HTR-8/SVneo (cell line): ENCODE data around the gene PTPN14.

Source experiments
- DNase-seq: peaks from one replicate; pipeline ENCODE4 v3.0.0; 2011; ENCODE audit warnings: low spot score, mixed read lengths; ENCODE audit not compliant: insufficient read length
- FAIRE-seq: peaks from 2 replicates; lab custom pipeline; 2011; peaks lifted over from hg19 to GRCh38; lab: Jason Lieb, UNC

The PTPN14 gene

DNA sequence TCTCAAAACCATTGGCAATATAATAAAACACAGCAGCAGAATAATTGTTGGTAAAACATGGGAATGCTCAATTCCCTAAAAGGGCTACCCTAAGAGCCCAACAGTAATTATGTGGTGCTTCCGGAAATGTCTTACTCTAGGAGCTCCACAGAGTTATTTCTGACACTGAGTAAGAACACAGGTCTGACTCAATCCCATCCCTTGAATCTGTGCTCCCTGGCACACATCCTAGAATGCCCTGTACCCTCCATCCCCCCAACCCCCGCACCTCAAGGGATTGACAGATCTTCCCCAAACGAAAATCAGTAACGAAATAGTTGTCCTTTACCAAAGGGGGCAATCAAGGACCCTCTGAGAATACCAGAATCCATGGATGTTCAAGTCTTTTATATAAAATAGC is 198.6 kb downstream of the PTPN14 start:
- FAIRE-seq (no peak), DNase-seq (no peak)

DNA sequence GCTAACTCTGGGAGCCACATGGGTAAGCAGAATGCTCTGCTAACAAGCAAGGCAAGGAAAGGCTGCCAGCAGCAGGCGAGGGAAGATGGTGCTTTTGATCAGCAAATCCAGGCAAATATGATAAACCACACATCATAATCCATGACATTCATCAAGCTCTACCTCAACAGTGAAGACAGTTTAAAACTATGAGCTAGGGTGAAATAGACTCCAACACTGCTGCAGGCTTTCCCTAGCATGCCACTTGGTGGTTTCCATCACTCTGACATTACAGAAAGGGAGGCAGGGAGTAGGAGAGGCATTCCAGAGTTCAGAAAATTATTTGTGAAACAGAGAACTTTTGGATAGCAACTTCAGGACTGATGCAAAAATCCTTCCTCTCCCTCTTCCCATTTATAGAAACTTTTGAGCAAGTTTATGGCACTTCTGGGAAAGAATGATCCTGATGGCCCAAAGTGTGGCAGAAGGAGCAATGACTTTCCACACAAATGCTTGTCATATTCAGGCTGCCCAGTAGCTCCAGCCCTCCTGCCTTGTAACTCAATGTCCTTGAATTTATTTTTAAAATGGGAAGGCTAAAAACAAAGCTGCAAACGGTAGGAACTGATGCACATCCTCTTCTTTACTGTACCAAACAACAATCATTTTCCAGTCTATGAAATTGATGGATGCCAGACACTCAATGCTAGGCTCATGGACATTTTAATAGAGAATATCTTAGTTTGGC is 199.7 kb downstream of the PTPN14 start:
- FAIRE-seq (no peak), DNase-seq (no peak)

DNA sequence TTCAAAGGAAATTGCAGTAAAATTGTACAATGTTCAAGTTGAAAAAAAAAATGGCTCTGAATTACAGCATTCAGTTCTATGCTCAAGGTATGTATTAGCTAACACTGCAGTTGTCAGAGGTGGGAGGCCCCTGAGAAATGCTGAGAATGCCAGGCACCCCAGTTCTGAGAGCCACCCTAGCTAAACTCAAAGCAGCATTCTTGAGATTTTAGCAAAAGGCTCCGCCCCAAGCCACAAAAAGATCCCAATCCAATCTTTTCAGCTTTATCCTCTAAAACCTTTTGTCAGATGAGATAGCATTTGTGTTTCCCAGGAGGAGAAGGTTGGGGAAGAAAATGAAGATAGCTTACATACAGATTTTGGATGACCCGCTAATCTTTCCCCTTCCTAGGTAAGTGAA is 201.6 kb downstream of the PTPN14 start:
- DNase-seq (peak; percentile 56), FAIRE-seq (no peak)

DNA sequence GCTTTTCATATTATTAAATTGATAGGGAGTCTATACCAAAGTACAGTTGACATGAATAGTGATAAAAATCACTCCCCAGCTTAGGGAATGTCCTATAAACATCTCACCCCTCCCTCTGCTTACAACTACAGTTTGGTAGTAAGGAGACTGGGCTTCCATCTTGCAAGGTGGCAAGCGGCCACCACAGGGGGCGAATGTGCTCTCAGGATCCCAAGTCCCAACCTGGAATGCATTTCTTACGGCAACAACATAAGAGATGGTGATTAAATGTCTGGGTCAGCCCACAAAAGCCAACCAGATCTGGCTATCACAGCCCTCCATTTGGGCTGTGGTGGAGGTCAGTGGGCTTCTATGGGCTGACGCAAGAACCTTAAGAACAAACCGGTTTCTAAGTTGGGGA is 202.4 kb downstream of the PTPN14 start:
- FAIRE-seq = no peak
- no peak for DNase-seq

DNA sequence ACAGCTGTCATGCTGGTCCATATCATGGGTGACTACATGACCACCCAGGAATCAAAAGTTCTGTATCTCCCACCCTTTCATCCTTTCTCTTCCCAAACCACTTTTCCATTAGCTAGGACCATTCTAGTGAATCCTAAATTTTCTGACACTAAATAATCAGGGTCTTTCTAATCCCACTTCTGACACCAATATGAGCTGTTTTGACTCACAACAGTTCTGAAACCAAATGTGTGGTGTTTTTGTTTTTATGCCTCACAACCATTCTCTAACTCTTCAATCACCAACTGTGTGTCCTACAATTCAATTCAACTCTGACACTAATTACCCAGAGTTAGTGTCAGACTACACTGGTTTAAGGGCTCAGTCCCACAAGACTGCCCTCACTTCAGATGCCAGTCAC is 206.5 kb downstream of the PTPN14 start:
- no peak for FAIRE-seq
- no peak for DNase-seq

DNA sequence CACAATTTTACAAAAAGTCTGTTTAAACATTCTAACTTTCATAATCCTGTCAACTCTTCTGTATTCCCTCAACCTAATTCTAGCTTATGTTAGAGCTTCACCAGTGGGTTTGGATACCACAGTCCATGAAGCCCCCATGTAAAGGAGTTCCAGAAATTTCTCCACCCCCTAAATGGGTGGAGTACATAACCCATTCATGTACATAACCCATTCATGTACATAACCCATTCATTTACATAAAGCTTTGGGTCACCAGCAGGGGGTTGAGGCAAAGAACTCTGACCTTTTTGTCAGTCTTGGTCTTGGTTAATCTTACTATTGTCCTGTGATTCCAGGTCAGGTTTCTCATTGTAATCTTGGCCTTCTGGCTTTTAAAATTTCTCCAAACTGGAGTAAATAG is 208.9 kb downstream of the PTPN14 start:
- no peak for FAIRE-seq
- no peak for DNase-seq

DNA sequence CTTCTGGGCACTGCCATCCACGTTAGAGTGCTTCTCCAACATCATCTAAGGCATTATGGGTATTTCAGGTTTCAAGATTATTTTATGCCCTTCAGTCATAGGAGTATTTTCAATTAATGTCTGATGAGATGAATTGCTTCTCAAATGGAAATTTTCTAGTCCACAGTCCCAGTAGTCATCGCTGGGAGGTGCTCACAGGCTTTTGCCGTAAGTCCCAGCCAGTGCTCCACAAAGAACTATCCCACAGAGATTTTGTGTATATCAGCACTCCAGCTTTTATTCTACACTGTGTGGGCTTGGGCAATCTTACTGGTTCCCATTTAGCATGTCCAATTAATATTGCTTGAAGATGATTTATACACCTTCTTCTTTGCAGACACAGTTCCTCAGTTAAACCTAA is 209.5 kb downstream of the PTPN14 start:
- DNase-seq = no peak

DNA sequence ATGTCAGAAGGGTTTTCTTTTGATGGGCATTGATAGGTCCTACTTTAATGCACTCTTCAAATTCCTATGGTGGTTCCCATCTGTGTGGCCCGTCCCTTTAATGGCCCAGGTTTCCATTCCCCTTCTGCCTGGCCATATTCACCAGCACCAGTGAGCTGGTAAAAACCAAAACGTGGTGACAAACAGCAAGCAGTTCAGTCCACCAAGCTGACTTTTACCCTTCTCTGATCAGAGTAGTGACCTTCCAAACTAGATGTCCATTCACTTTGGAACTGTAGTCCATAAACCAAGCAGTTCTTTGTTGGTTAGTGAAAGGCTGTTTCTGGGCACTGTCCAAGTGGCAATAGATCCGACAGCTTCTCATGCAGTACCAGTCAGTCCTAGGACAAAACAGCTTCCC is 209.9 kb downstream of the PTPN14 start:
- FAIRE-seq = no peak
- no peak for DNase-seq

More for the DNA sequence above, 209.5 kb downstream of the PTPN14 start:
- FAIRE-seq = no peak

DNA sequence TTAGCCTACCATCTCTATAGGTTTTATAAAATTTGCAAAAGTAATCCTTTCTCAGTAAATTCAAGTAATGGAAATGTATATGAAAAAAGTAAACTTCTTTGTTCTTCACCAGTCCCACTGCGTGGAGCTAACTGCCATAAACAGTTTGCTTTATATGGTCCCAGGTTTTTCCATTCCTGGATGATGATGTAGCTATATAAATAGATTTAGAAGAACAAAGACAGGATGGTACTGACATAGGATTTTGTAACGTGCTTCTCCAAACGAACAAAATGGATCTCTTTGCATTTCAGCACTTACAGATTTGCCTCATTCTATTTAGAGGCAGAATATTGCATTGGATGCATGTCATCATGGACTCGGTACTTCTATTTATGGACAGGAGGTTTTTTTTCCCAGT is 213.2 kb downstream of the PTPN14 start:
- DNase-seq = no peak
- FAIRE-seq = no peak

DNA sequence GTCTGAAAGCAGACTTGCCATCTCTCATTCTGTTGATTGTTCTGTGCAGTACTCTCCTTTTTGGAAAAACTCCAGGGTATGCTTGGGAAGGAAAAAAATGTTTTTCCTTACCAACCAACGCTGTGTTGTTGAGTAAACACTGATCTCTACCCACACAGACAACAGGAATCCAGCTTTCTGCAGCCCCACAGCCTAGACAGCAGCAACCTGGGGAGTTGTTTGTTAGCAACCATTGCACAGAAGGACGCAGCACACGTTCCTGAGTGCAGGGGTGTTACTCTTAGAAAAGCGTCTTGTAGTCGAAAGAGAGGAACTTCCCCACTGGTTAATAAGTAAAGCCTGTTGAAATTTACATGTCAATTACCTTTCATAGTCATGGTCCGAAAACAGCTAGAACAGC is 213.9 kb downstream of the PTPN14 start:
- FAIRE-seq (no peak), DNase-seq (no peak)

DNA sequence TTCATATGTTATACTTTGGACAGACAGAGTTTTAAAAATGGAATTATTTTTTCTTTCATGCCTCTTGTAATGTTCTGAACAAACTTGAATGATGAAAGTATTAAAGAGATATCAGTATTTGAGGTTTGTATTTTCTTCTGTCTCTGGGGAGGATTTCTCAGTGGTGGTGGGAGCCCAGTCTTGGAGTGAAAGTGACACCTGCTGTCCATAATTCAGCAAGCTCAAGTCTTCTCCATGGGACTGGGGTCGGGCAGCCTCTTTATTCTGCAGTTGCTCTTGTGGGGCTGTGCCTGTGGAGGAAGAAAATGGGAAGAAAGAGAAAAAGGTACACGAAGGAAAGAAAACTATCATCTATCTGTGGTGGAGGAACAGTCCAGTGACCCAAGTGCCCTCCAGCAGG is 214.4 kb downstream of the PTPN14 start:
- FAIRE-seq (no peak), DNase-seq (no peak)

DNA sequence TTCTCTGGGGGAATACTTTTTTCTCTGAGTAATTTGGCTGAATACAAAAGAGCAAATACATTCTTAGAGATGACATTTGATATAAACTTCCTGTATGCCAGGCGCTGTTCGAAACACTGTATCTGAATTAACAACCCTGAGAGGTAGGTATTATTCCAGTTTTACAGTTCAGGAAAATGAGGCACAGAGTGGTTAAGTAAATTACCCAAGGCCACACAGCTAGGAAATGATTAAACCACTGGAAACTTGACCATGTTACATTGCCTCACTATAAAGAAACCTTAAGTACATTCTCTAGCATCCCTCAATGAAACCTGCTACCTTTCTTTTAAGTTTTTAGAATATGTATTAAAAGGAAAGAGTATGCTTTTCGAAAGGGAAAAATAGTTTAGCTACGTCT is 215.8 kb downstream of the PTPN14 start:
- DNase-seq (no peak), FAIRE-seq (no peak)

DNA sequence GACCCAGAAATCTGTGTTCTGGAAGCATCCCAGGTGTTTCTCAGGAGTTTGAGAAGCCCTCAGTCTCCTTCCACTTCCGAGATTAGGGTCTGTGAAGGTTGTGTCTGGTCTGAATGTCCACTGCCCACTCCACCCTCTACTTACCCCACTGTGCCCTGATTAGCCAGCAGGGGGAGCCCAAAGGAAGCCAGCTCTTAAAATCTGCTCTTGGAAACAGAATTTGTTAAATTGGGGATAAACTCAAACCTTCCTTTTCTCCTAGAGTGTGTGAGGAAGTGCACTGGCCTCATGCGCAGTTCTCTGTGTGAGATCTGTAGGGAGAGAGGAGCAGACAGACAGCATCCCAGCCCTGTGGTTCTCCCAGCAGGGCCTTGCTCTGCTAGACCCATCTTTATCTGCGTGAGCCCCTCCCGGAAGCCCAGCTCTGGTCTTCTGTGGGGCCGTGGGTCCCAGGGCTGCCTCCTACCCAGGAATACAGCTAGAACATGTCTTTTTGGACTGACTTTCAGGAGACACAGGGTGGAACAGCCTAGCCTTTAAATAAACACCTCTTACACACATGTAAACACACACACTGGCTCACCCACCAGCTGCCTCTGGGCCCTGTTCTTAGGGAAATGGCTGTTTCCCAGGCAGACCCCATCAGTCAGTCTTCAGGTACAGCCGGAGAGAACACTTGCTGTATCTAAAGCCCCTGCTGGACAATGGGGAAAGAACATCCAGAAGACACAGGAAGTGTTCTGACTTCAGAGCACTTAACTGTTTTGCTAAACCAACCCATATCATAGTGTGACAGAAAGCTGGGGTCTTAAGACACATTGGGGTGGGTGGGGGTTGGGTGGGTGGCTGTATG is 218.2 kb downstream of the PTPN14 start:
- FAIRE-seq (no peak), DNase-seq (peak; percentile 69)

DNA sequence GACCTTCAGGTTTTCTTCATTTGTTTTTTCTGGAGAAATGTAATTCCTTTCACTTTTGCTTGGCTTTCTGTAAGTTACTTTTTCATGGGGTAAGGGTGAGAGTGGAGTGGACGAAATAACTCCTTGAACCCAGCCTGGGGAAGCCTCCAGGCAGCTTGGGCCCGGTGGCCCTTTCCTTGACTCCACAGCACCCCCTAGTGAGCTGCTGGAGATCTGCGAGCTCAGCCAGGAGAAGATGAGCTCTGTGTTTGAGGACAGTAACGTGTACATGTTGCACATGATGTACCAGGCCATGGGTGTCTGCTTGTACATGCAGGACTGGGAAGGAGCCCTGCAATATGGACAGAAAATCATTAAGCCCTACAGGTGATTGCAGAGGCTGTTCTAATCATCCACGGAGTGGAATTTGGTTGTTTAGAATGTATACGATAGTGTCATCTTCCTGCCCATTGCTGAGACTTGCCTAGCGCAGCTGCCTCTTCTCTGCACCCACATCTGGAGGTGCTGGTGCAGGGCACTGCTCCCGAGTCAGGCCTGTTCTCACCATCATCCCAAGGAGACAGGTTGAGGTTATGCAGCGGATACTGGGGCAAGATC is 219.5 kb downstream of the PTPN14 start:
- DNase-seq (peak; percentile 68), FAIRE-seq (peak; percentile 79)

DNA sequence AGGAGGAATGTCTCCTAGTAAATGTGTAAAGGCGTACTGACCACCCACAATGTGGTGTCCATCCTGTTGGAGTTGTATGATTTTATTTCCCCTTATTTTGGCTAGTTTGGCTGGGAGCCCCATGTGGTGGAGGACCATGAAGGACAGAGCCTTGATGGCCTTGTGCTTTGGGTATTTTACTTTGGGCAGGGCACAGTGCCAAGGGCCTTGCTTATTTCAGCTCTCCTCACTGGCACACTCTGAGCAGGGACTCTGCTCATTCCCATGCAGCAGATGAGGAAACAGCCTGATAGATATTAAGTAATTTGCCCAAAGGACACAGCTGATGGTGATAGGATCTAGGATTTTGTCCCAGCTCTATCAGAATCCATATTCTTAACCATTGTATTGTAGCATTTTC is 220.2 kb downstream of the PTPN14 start:
- FAIRE-seq (no peak), DNase-seq (no peak)

DNA sequence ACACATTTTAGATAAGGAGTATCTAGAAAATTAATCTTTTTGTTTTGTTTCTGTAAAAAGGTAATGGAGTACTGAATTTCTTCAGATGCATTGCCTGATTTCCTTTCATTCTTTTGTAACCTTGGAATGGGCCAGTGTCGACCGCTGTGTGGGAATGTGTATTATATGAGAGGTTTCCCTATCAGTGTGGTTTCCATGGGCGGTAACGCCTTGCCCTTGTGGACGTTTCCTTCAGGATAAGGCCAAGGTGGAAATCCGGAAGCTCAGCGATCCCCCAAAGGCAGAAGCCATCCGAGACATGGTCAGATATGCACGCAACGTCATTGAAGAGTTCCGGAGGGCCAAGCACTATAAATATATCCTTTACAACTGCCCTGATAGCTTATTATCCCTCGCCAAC is 220.7 kb downstream of the PTPN14 start:
- no peak for FAIRE-seq
- DNase-seq = no peak

DNA sequence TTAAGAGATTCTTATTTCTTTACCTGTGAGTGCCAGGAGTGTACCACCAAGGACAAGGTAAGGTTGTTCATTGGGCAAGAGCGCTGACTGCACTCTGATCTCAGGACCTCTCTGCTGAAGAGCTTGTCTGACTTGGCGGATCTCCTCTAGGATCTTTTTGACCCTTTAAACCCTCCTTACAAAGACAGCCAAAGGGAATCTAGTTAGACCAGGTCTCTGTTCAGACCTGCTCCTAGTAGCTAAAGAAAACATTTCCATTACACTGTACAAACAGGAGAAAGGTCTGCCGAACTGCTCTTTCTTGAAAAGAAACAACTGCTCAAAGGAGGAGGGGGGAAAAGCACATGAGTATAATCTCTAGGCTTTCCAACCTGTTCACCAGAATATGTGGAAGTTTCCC is 221.2 kb downstream of the PTPN14 start:
- DNase-seq (no peak), FAIRE-seq (no peak)

DNA sequence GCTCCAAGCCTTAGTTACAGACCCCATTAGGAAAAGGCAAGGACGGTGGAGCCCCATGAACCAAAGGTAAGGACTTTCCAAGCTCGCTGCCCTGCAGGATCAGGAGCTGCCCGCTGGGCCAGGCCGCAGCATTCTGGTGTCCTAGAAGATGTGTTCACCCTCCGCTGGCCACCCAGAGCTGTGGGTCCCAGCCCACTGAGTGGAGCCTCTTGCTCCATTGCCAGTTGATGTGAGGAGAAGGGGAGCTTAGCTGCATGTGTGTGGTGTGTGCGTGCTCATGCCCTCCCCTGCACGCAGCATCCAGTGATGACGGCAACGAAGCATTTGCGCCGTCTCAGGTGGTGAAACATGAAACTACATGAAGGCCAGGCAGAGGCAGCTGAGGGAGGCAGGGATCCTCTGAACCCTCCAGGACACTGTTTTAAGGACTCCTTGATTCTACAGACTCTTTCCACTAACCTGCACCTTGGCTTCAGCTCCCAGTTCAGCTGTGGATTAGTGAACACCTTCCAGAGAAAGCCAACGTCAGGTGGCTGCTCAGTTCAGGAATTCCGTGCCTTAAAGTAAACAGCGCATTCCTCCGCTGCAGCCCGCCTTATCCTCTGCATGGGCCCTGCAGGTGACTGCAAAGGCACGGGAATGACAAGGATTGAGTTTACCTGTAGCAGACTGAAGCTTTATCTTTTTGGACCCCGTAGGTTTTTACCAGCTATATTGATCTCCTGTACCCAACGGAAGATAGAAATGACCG is 221.8 kb downstream of the PTPN14 start:
- DNase-seq (no peak), FAIRE-seq (no peak)

DNA sequence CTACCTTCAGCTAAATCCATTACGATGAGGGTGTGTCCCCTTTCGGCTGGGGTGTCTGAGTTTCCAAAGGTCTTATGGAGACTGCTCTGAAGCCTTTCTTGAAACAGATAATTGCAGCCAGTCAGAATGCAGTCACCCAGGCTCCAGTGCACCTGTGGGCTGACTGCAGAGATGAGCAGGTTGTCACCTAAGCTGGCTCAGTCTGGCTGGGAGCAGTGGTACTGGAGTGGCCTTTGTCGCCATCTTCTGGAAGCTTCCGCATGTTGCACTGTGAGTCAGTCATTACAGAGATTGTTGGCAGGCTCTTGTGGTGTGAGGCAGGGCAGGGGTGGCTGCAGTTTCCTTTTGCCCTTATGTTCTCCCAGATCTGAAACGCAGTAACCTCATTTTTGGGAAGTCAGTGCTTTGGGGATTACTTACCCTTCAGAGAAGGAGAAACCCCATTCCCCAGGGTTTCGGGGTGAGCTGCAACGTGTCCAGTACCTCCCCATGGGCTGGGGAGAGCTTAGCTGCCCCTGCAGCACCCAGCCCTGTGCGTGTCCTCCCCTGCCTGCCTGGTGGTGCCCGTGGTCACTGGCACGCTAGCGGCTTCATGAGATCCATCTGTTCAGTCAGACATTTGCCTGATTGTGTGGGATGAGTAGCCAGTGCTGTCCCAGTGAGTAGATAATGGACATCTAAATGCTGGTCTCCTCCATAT is 222.5 kb downstream of the PTPN14 start:
- DNase-seq = peak; percentile 79
- peak; percentile 44 for FAIRE-seq

DNA sequence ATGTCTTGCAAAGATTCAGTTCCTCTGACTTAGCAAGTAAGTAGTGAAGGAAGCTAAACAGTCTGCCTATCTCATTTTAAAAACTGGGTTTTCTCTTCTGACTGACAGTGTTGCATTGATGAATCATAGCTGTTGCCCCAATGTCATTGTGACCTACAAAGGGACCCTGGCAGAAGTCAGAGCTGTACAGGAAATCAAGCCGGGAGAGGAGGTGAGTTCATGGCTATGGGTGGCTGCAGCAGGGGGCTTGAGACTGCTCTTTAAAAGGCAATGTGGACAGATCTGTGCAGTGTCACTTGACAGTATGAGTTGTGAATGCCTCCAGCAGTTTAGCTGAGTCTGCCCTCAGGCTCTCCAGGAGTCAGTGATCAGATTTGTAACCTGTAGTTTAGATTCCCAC is 223.9 kb downstream of the PTPN14 start:
- FAIRE-seq (no peak), DNase-seq (no peak)
